Ammon's horn (tissue), 1 donor: Measurements from ENCODE around the gene SALL4.
"Not testable (repeated sequence)": the region's sequence is repeated elsewhere in the genome, so short reads cannot be mapped to it uniquely, and the experiment has no call there.

Source experiments
- DNase-seq: peaks from one replicate; pipeline ENCODE4 v3.0.0-alpha.2; 2016; ENCODE audit warnings: low spot score

The SALL4 gene

GRCh38 chr20:51802170-51802751, at the start of gene SALL4:
TSS of gene SALL4 (minus strand) at chr20:51802521. CDS start at chr20:51802408, 113 bp downstream.
- no peak for DNase-seq

- DNase-seq, result no peak
Observed at GRCh38 chr20:51848346-51848745, 46.0 kb upstream of the SALL4 start.

GRCh38 chr20:51840865-51841264, 38.5 kb upstream of the SALL4 start:
- no peak for DNase-seq

- DNase-seq, result no peak
Observed at GRCh38 chr20:51837876-51838420, 35.6 kb upstream of the SALL4 start.

GRCh38 chr20:51837436-51837835, 35.1 kb upstream of the SALL4 start:
- DNase-seq, result no peak

GRCh38 chr20:51833326-51833725, 31.0 kb upstream of the SALL4 start:
- no peak for DNase-seq

GRCh38 chr20:51832276-51832675, 30.0 kb upstream of the SALL4 start:
- DNase-seq, result no peak

GRCh38 chr20:51831866-51832265, 29.5 kb upstream of the SALL4 start:
- DNase-seq, result no peak

GRCh38 chr20:51830538-51830937, 28.2 kb upstream of the SALL4 start:
- no peak for DNase-seq

- DNase-seq, result no peak
Observed at GRCh38 chr20:51828762-51829161, 26.4 kb upstream of the SALL4 start.

- no peak for DNase-seq
Observed at GRCh38 chr20:51826372-51826771, 24.1 kb upstream of the SALL4 start.

- DNase-seq, result no peak
Observed at GRCh38 chr20:51818479-51819008, 16.2 kb upstream of the SALL4 start.

GRCh38 chr20:51816856-51817255, 14.5 kb upstream of the SALL4 start:
- DNase-seq, result not testable (repeated sequence)

- DNase-seq, result no peak
Observed at GRCh38 chr20:51815383-51816076, 13.2 kb upstream of the SALL4 start.

- DNase-seq, result no peak
Observed at GRCh38 chr20:51812861-51813260, 10.5 kb upstream of the SALL4 start.

GRCh38 chr20:51811514-51812128, 9.3 kb upstream of the SALL4 start:
- DNase-seq, result no peak

- no peak for DNase-seq
Observed at GRCh38 chr20:51811042-51811355, 8.7 kb upstream of the SALL4 start.

- DNase-seq, result no peak
Observed at GRCh38 chr20:51810155-51811041, 8.1 kb upstream of the SALL4 start.

GRCh38 chr20:51807720-51808250, 5.5 kb upstream of the SALL4 start:
- DNase-seq, result no peak

- no peak for DNase-seq
Observed at GRCh38 chr20:51804754-51805153, 2.4 kb upstream of the SALL4 start.

- DNase-seq, result no peak
Observed at GRCh38 chr20:51803148-51803854, 980 bp upstream of the SALL4 start.
